ENCODE results near the gene NBL1. TPM values are rescaled to one million over a fixed set of nuclear protein-coding genes. Genes with fewer than 3 reads are reported as not detected.

NBL1 gene
- total and polyA plus RNA-seq, 2 of the 4 experiments (the other 2 are of a cell fraction) = 14.0 to 54.2 TPM

DNA sequence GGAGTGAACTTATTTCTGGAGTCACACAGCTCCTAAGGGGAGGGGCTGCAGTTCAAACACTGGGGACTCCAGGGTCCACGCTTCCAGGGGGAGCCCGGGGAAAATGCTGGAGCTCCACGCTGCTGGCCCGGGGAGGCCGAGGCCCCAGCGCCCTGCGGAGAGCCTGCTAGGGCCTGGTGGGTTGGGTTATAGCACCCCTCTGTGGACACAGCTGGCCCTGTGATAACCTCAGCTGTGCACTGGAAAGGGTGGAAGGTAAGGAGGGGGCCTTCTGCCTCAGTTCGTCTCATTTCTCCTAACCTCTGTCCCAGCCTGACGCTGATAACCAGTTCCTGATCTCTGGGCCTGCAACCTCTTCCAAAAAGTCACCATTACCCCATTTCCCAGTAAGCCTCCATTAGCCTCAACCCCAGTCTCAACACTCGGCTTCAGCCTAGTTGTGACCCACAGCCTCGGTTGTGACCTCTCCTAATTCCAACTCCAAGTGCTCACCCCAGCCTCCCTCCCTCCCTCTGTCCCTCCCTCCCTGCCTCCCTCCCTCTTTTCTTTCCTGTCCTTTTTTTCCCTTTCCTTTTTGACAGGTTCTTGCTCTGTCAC, 7.1 kb downstream of the NBL1 start:
- Histone ChIP-seq H3K79me1 (ENCODE audit: low read depth in 1 of 2, low read length in 2 of 2) (peaks cover 4 to 61% of the 10 kb centered on the region in 2 experiments; a peak in 2 of 4 replicates), H3K4me1 (ENCODE audit: control insufficient read depth, insufficient read depth, low read length) (peaks cover 12% of the 10 kb centered on the region; the same call in 1 of the 2 replicates), H3K4me3 (ENCODE audit: insufficient read depth, low read depth, low read length) (no peak overlapping the region), H3K4me2 (ENCODE audit: low read depth, low read length) (no peak overlapping the region), H3K27me3 (ENCODE audit: control insufficient read depth, insufficient read depth, low read length) (no peaks in the 10 kb centered on the region), H2BK15ac (ENCODE audit: low read depth, low read length) (no peak overlapping the region), H3K9me1 (ENCODE audit: insufficient read depth, low read length) (no peaks in the 10 kb centered on the region), H4K5ac (ENCODE audit: low read depth, low read length) (no peak overlapping the region), H2BK20ac (ENCODE audit: low read depth, low read length) (no peak overlapping the region), H3K9me3 (ENCODE audit: control insufficient read depth, insufficient read depth, low read length) (no peaks in the 10 kb centered on the region), H3K36me3 (ENCODE audit: control insufficient read depth, insufficient read depth, low read length) (peaks cover 6% of the 10 kb centered on the region; the same call in 1 of the 2 replicates), H4K20me1 (ENCODE audit: insufficient read depth, low read length) (peaks cover 61% of the 10 kb centered on the region), H3K27ac (ENCODE audit: insufficient read depth, low read length) (no peak overlapping the region), H4K91ac (ENCODE audit: insufficient read depth, low read depth, low read length) (no peak overlapping the region), H3K23ac (ENCODE audit: low read depth, low read length) (no peak overlapping the region), H4K8ac (ENCODE audit: low read depth in 2 of 2, low read length in 2 of 2) (peak overlapping the region in 1 of 2 experiments; percentile 34; a peak in 1 of 4 replicates), H3K18ac (ENCODE audit: low read depth, low read length) (no peak overlapping the region), H3K56ac (ENCODE audit: extremely low read depth, insufficient read depth, low read length) (no peak overlapping the region), H2AFZ (replicated peaks; ENCODE audit: low read length, poor library complexity) (peak overlapping the region; percentile 70), H3K9ac (ENCODE audit: low read depth, low read length) (no peak overlapping the region), H3K4ac (ENCODE audit: low read depth, low read length) (peak overlapping the region; percentile 23), H2BK5ac (ENCODE audit: low read depth, low read length, poor library complexity, severe bottlenecking) (no peak overlapping the region), H3K14ac (replicated peaks; ENCODE audit: low read depth, low read length) (0 out of 2 replicates have a peak overlapping the region, but pooled peaks have one; percentile 18), H2AK9ac (replicated peaks; ENCODE audit: low read depth, low read length, poor library complexity) (peak overlapping the region; percentile 77), H2BK120ac (ENCODE audit: low read depth, low read length) (0 out of 2 replicates have a peak overlapping the region, but pooled peaks have one; percentile 30), H2AK5ac (ENCODE audit: low read depth, low read length) (no peak overlapping the region; the same call in 1 of the 2 replicates)
- ChIA-PET POLR2A (ENCODE audit: unreplicated experiment) (no interaction called here), CTCF (interaction anchor here (0.5 to 1.1 kb wide), 10 partner anchors 9 to 308 kb away, joined by 3 to 6 read pairs (median 3); no protein-coding TSS in a partner anchor)
- TF ChIP-seq, protein P1, sequence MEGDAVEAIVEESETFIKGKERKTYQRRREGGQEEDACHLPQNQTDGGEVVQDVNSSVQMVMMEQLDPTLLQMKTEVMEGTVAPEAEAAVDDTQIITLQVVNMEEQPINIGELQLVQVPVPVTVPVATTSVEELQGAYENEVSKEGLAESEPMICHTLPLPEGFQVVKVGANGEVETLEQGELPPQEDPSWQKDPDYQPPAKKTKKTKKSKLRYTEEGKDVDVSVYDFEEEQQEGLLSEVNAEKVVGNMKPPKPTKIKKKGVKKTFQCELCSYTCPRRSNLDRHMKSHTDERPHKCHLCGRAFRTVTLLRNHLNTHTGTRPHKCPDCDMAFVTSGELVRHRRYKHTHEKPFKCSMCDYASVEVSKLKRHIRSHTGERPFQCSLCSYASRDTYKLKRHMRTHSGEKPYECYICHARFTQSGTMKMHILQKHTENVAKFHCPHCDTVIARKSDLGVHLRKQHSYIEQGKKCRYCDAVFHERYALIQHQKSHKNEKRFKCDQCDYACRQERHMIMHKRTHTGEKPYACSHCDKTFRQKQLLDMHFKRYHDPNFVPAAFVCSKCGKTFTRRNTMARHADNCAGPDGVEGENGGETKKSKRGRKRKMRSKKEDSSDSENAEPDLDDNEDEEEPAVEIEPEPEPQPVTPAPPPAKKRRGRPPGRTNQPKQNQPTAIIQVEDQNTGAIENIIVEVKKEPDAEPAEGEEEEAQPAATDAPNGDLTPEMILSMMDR (conservative IDR thresholded peaks at IDR 0.05; ENCODE audit: low read depth, low read length) = peak; percentile 84
- TF ChIP-seq MAZ (IDR thresholded peaks at IDR 0.05; ENCODE audit: borderline replicate concordance, low read depth, low read length) (peak; percentile 24; the same call in 1 of the 2 replicates), RAD21 (IDR thresholded peaks at IDR 0.05; ENCODE audit: low read length) (peak; percentile 91), MAFK (IDR thresholded peaks at IDR 0.05; ENCODE audit: low read depth, low read length) (no peak), SMC3 (IDR thresholded peaks at IDR 0.05; ENCODE audit: low read depth, low read length) (peak; percentile 82), RCOR1 (IDR thresholded peaks at IDR 0.05; ENCODE audit: insufficient replicate concordance, low read length) (no peak)
- ATAC-seq (ENCODE audit: low read depth) = peak; percentile 88
- DNase-seq = peak; percentile 47
- intact Hi-C loops (cut with micrococcal nuclease) = loop anchor here (1.0 to 5.0 kb wide), 3 partner anchors 260 to 399 kb away; partner anchors contain the start of genes EMC1 and MRTO4
- dilution Hi-C loops (cut with HindIII; ENCODE audit: low sequenced_read_pairs, unreplicated experiment) = no loop called here
- WGBS, 2 experiments (ENCODE audit: extremely low coverage in 2 of 2, insufficient read length in 1 of 2) = 43% methylated on average over 1 of the region's 11 CpGs; no CpG with 5 or more reads in 1 of the 2 experiments
- in situ Hi-C loops (cut with MboI; ENCODE audit: low sequenced_read_pairs) = loop anchor here (5.0 kb wide), 2 partner anchors 259 to 399 kb away; partner anchors contain the start of genes EMC1 and MRTO4
- BruUV-seq (replicated peaks) = no TSS peak

All from IMR-90 (cell line).